GM10266 (cell line): Measurements from ENCODE around the gene CALHM1.

Experiments
- DNase-seq: peaks from one replicate; pipeline ENCODE4 v3.0.0; 2012; ENCODE audit errors: extremely low spot score
- TF ChIP-seq, protein P1 (sequence below): IDR thresholded peaks from 2 replicates; pipeline ENCODE4 v1.5.1; 2012; ENCODE audit warnings: mild to moderate bottlenecking, low read depth; ENCODE audit not compliant: control insufficient read depth, insufficient read depth; ENCODE audit errors: missing control alignments

The CALHM1 gene

DNA sequence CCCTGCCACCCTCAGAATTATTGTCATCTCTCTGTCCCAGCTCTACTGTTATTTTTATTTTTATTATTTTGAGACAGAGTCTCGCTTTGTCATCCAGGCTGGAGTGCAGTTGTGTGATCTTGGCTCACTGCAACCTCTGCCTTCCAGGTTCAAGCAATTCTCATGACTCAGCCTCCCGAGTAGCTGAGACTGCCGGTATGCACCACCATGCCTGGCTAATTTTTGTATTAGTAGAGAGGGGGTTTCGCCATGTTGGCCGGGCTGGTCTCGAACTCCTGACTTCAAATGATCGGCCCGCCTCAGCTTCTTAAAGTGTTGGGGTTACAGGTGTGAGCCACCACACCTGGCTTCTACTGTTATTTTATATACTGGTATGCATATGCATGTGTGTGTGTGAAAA lies 17.5 kb downstream of the CALHM1 start:
- TF ChIP-seq, protein P1, sequence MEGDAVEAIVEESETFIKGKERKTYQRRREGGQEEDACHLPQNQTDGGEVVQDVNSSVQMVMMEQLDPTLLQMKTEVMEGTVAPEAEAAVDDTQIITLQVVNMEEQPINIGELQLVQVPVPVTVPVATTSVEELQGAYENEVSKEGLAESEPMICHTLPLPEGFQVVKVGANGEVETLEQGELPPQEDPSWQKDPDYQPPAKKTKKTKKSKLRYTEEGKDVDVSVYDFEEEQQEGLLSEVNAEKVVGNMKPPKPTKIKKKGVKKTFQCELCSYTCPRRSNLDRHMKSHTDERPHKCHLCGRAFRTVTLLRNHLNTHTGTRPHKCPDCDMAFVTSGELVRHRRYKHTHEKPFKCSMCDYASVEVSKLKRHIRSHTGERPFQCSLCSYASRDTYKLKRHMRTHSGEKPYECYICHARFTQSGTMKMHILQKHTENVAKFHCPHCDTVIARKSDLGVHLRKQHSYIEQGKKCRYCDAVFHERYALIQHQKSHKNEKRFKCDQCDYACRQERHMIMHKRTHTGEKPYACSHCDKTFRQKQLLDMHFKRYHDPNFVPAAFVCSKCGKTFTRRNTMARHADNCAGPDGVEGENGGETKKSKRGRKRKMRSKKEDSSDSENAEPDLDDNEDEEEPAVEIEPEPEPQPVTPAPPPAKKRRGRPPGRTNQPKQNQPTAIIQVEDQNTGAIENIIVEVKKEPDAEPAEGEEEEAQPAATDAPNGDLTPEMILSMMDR = no peak
- no peak for DNase-seq

GRCh38 chr10:103440416-103440815 lies 18.3 kb downstream of the CALHM1 start:
- TF ChIP-seq, protein P1 = no peak
- DNase-seq = no peak

DNA sequence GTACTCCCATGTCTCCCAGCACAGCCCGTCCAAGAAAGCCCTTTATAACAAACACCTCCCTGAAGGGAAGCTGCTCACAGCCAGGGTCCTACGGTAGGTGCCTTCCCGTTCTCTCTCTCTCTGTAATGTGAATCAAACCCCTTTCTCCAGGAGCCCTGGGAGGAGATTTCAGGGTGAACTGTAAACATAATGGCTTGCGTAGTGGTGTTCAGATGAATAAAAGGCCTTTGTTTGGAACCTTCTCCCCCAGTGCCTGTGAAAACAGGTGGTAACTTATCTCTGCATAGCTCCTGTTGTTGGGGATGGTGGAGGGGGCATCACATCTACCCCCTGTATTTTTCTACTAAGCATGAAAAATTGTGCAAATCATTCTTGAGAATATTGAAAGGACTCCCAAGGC lies 18.9 kb downstream of the CALHM1 start:
- TF ChIP-seq, protein P1 = no peak
- DNase-seq = no peak

DNA sequence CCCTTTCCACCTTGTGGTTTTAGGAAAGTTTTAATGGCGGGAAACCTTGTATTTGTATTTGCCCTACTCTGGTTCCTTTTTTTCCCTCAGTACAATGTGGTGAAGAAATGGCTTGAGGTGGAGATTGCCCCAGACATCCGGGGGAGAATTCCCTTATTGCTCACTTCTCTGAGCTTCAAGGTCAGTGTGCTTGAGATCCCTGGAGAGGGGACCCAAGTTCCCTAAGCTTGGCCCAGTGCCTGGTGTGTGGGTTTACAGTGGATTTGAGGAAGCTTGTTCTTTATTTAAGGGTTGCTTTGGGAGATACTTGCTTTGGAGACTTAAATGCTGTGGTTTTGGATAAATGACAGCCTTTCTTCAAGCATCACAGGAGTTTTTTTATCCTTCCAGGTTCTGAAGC lies 24.8 kb downstream of the CALHM1 start:
- no peak for DNase-seq
- TF ChIP-seq, protein P1 = no peak

DNA sequence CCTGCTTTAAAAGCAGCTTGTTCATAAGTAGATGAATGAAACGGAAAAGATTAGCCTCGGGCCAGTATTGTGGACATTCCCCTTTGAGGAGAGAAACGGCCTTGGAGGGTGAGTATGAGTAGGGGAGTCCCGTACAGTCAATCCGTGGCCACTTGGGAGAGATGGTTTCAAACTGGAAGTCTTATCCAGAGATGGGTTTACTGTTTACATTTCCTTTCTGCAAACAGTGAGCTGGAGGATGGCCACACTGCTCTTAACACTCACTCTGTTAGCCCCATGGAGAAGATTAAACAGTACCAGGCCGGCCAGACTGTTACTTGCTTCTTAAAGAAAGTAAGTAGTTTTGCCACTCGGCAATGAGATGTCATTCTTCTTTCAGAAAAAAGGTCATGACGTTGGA lies 26.8 kb downstream of the CALHM1 start:
- TF ChIP-seq, protein P1 = no peak
- DNase-seq = no peak

- TF ChIP-seq, protein P1 = no peak
- DNase-seq = no peak
Observed at GRCh38 chr10:103429647-103430046, 29.1 kb downstream of the CALHM1 start.

- TF ChIP-seq, protein P1 = no peak
- no peak for DNase-seq
Observed at GRCh38 chr10:103428989-103429643, 29.6 kb downstream of the CALHM1 start.
